HEK293 (cell line): ENCODE data around the gene TLE6.
A peak's percentile ranks its signal among the peaks of the same experiment; 100 is the strongest.

ENCODE experiments used
- CTCF ChIA-PET: fragments of 350-600 bp; formaldehyde crosslinking; extraction: SDS; loops from one replicate; lab custom pipeline; 2021; ENCODE audit warnings: antibody characterized with exemption; lab: Yijun Ruan, JAX
- POLR2A ChIA-PET: fragments of 300-600 bp; formaldehyde crosslinking; extraction: SDS; loops from one replicate; lab custom pipeline; 2020; ENCODE audit warnings: antibody characterized with exemption, inconsistent platforms; lab: Yijun Ruan, JAX
- H3K27ac ChIP-seq: fragments of 200-500 bp; sonication (Bioruptor generic); 2 replicates; pipeline ENCODE4 v1.5.1; 2014; ENCODE audit warnings: low read depth, low read length, control low read depth, inconsistent platforms; ENCODE audit errors: extremely low read depth
- H3K36me3 ChIP-seq, 2 experiments: fragments of 200-500 bp in 1 of 2; sonication (Bioruptor generic) in 1 of 2; 1 replicate in 1 of 2; 2 replicates in 1 of 2; pipeline ENCODE4 v1.5.1; 2014 to 2017; ENCODE audit warnings: inconsistent platforms in 2 of 2, low read length in 2 of 2; ENCODE audit not compliant: control insufficient read depth in 2 of 2, insufficient read depth in 1 of 2
- H3K4me1 ChIP-seq: fragments of 200-500 bp; sonication (Bioruptor generic); 2 replicates; pipeline ENCODE4 v1.5.1; 2014; ENCODE audit warnings: mild to moderate bottlenecking, low read length, inconsistent platforms; ENCODE audit not compliant: control insufficient read depth, insufficient read depth
- H3K4me3 ChIP-seq: 2 replicates; pipeline ENCODE4 v1.5.1; 2011; ENCODE audit warnings: low read depth, mild to moderate bottlenecking, control low read depth, low read length, moderate library complexity
- H3K9me3 ChIP-seq: fragments of 200-500 bp; sonication (Bioruptor generic); 2 replicates; pipeline ENCODE4 v1.5.1; 2014; ENCODE audit warnings: low read depth, low read length, inconsistent platforms; ENCODE audit not compliant: control insufficient read depth, insufficient read depth
- KLF10 ChIP-seq: fragments of 450-650 bp; IDR thresholded peaks from 2 replicates; pipeline ENCODE4 v1.5.1; 2018; ENCODE audit warnings: missing biosample characterization, mild to moderate bottlenecking, missing genetic modification characterization
- KLF17 ChIP-seq: fragments of 450-650 bp; formaldehyde crosslinking; IDR thresholded peaks from 2 replicates; pipeline ENCODE4 v1.5.1; 2016; ENCODE audit warnings: missing biosample characterization, missing genetic modification characterization
- MEIS1 ChIP-seq: sonication (generic); formaldehyde crosslinking; IDR thresholded peaks from 2 replicates; pipeline ENCODE4 v1.8.1; 2022; ENCODE audit warnings: missing genetic modification reagents, mild to moderate bottlenecking, borderline replicate concordance
- PRDM10 ChIP-seq: fragments of 450-650 bp; formaldehyde crosslinking; IDR thresholded peaks from 2 replicates; pipeline ENCODE4 v1.5.1; 2016; ENCODE audit warnings: missing biosample characterization, missing genetic modification characterization
- ZFHX2 ChIP-seq: fragments of 450-650 bp; formaldehyde crosslinking; conservative IDR thresholded peaks from 2 replicates; pipeline ENCODE4 v1.5.1; 2016; ENCODE audit warnings: missing biosample characterization, missing genetic modification characterization
- ZNF121 ChIP-seq: fragments of 450-650 bp; formaldehyde crosslinking; IDR thresholded peaks from 2 replicates; pipeline ENCODE4 v1.5.1; 2016; ENCODE audit warnings: missing biosample characterization, missing genetic modification characterization
- ZNF148 ChIP-seq: fragments of 450-650 bp; formaldehyde crosslinking; IDR thresholded peaks from 2 replicates; pipeline ENCODE4 v1.5.0; 2017; ENCODE audit warnings: missing biosample characterization, missing genetic modification characterization, borderline replicate concordance
- ZNF16 ChIP-seq: fragments of 450-650 bp; formaldehyde crosslinking; IDR thresholded peaks from 2 replicates; pipeline ENCODE4 v1.5.1; 2016; ENCODE audit warnings: low read depth, missing biosample characterization, missing genetic modification characterization
- ZNF214 ChIP-seq: fragments of 450-650 bp; formaldehyde crosslinking; IDR thresholded peaks from 2 replicates; pipeline ENCODE4 v1.5.1; 2017; ENCODE audit warnings: missing biosample characterization, mild to moderate bottlenecking, missing genetic modification characterization, borderline replicate concordance
- ZNF629 ChIP-seq: fragments of 450-650 bp; formaldehyde crosslinking; IDR thresholded peaks from 2 replicates; pipeline ENCODE4 v1.5.1; 2017; ENCODE audit warnings: missing biosample characterization, missing genetic modification characterization
- ZNF658 ChIP-seq: fragments of 450-650 bp; formaldehyde crosslinking; IDR thresholded peaks from 2 replicates; pipeline ENCODE4; 2016; ENCODE audit warnings: missing biosample characterization, missing genetic modification characterization
- ZNF768 ChIP-seq: fragments of 450-650 bp; formaldehyde crosslinking; IDR thresholded peaks from 2 replicates; pipeline ENCODE4 v1.5.1; 2018; ENCODE audit warnings: missing biosample characterization, mild to moderate bottlenecking, missing genetic modification characterization
- ZSCAN16 ChIP-seq: fragments of 450-650 bp; formaldehyde crosslinking; IDR thresholded peaks from 2 replicates; pipeline ENCODE4 v1.5.1; 2016; ENCODE audit warnings: missing biosample characterization, missing genetic modification characterization

Gene TLE6

DNA sequence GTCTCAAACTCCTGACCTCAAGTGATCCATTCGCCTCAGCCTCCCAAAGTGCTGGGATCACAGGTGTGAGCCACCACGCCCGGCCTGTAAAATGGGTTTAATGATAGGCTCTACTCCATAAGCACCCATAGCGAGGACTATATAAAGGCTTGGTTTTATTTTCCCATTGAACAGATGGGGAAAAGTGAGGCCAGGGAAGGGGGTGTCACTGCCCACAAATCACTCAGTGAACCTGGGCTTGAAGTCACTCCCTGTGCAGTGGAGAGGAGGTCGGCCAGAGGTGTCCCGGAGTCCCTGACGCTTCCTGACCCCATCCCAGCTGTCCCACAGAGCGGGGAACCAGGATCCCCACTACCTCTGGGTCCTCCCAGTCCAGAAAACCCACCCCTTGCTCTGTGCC, 36.8 kb downstream of the TLE6 start (continued):
- no peak for TF ChIP-seq ZNF148 (tag by site-specific recombination)

DNA sequence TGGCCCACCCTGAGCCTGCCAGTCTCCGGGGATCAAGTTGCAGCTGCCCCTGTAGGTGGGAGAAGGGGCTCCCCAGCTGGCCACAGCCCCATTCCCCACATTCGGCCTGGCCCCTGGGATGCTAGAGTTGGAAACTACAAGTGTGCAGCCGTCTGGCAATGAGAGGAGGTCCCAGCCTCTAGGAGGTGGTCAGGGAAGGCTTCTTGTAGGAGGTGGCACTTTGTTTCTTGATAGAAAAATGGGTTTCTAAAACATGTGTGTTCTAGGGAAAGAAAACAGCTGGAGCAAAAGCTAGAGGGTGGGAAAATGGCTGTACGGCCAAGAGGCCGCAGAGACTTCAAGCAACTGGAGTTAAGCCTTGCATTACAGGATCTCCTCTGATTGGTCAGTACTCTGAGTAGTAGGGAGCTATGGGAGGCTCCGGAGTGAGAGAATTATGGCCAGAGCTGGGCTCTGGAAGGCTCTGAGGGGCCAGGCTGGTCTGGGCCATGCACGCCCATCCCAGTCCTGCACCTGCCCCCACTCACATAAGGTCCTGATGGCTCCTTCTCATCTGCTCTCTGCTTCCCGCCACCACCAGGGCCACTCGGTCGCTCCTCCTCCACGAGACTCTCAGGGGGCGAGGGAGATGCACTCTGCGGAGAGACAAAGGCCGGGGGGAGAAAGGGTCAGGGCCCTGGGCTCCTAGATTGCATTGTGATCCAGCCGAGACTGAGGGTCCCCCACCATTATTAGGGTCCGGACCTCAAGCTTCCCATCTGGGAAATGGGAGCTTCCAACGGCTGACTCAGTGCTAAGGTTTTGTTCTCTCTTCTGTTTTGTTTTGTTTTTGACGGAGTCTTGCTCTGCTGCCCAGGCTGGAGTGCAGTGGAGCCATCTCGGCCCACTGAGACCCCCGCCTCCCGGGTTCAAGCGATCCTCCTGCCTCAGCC, 38.0 kb downstream of the TLE6 start:
- no peak for TF ChIP-seq KLF10 (tag by site-specific recombination)
- TF ChIP-seq ZNF16 (tag by site-specific recombination), result peak; percentile 93
- TF ChIP-seq, all 188 proteins: peak for 1
- ChIA-PET POLR2A (interaction anchor here (0.9 to 1.1 kb wide), 2 partner anchors 20 to 38 kb away, joined by 3 to 6 read pairs; partner anchors contain the start of gene TLE6), CTCF (interaction anchor here (0.6 to 0.7 kb wide), 3 partner anchors 53 to 321 kb away, joined by 3 to 6 read pairs (median 3); no protein-coding TSS in a partner anchor)

GRCh38 chr19:3017923-3018322, 40.6 kb downstream of the TLE6 start:
- no peak overlapping the region for H3K4me3 ChIP-seq
- H3K27ac ChIP-seq, result no peak overlapping the region
- H3K36me3 ChIP-seq, result no peaks in the 10 kb centered on the region; a peak in 1 of 3 replicates
- ChIA-PET POLR2A (interaction anchor here (0.6 kb wide), 1 partner anchor 26 kb away, joined by 3 read pairs; no protein-coding TSS in a partner anchor), CTCF (interaction anchor here (0.7 to 1.2 kb wide), 2 partner anchors 20 to 67 kb away, joined by 3 to 4 read pairs; no protein-coding TSS in a partner anchor)
- H3K4me1 ChIP-seq, result no peaks in the 10 kb centered on the region
- TF ChIP-seq ZNF658, result no peak
- peak; percentile 74 for TF ChIP-seq ZNF121
- peak; percentile 68; the same call in 1 of the 2 replicates for TF ChIP-seq ZNF768
- no peaks in the 10 kb centered on the region for H3K9me3 ChIP-seq

More for the DNA sequence above, 38.0 kb downstream of the TLE6 start:
- no peak overlapping the region for H3K4me3 ChIP-seq
- H3K27ac ChIP-seq, result no peak overlapping the region
- no peaks in the 10 kb centered on the region; a peak in 1 of 3 replicates for H3K36me3 ChIP-seq
- H3K9me3 ChIP-seq, result no peaks in the 10 kb centered on the region
- H3K4me1 ChIP-seq, result no peaks in the 10 kb centered on the region

DNA sequence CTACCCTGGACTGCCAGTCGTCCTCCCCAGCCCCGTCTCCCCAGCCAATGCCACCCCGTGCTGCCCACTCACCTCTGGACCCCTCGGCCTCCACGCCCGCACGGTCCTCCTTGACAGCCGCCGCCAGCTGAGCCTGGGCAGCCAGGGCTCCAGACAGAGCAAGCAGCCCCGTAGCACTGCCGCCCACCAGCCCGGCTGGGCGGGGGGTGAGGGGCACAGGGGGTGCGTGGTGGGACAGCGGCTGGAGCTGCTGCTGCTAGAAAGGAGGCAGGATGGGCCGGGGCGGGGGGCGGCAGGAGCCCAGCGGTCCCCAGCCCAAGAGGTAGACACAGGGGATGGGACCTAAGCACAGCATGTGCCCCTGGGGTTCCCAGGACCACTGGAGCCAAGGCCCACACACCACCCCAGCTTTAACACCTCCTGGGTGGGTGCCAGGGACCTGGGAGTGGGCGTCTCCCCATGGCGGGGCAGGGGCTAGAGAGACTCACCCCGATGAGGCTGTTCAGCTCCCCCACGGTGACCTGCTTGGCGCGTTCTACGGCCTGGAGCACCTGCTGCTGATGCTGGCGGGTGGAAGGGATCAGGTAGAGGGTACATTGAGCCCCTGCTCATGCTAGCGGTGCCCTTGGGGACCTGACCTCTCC, 42.0 kb downstream of the TLE6 start:
- Histone ChIP-seq H3K4me1 (no peaks in the 10 kb centered on the region), H3K27ac (no peak overlapping the region), H3K4me3 (no peak overlapping the region), H3K36me3 (no peaks in the 10 kb centered on the region; a peak in 1 of 3 replicates), H3K9me3 (no peaks in the 10 kb centered on the region)
- TF ChIP-seq ZSCAN16 (tag by site-specific recombination) (no peak), ZFHX2 (peak; percentile 35; the same call in 1 of the 2 replicates), KLF17 (tag by site-specific recombination) (no peak), PRDM10 (tag by site-specific recombination) (peak; percentile 20; the same call in 1 of the 2 replicates), MEIS1 (no peak), ZNF214 (no peak), ZNF629 (tag by site-specific recombination) (no peak)
- CTCF ChIA-PET, result no interaction called here
- POLR2A ChIA-PET, result no interaction called here
